ENCODE data around the gene CXCR5. TPM values are rescaled to one million over a fixed set of nuclear protein-coding genes. Genes with fewer than 3 reads are reported as not detected.

CXCR5 gene
- total and polyA plus RNA-seq, 10 donors = 25.0 to 66.6 (median 34.3) TPM

- Histone ChIP-seq H3K27ac (peak overlapping the region in 1 of 8 donors; percentile 89), H3K4me3 (no peak overlapping the region), H3K9me3 (no peaks in the 10 kb centered on the region), H3K27me3 (replicated peaks in 1 of 7) (no peaks in the 10 kb centered on the region), H3K4me1 (peaks cover 24 to 61% (median 33%) of the 10 kb centered on the region in 6 donors), H3K36me3 (peaks cover 0 to 92% (median 66%) of the 10 kb centered on the region in 6 donors)
- intact Hi-C loops (cut with DNase I; ENCODE audit: low total_unique reads) = no loop called here
- no peak for TF ChIP-seq CTCF (IDR thresholded peaks at IDR 0.05 in 8 of 11, conservative IDR thresholded peaks at IDR 0.05 in 3 of 11)
- no peak for TF ChIP-seq POLR2A (IDR thresholded peaks at IDR 0.05)
- TF ChIP-seq POLR2AphosphoS5 (IDR thresholded peaks at IDR 0.05) = peak in 1 of 3 donors; percentile 71
- DNase-seq = no peak
- WGBS, 5 donors = 87 to 92% (median 90%) methylated on average over 17 to 21 of the region's 21 CpGs
Measured at GRCh38 chr11:118899706-118900360, 16.1 kb downstream of the CXCR5 start.

GRCh38 chr11:118900535-118901384 lies 17.1 kb downstream of the CXCR5 start:
- WGBS, 5 donors = 88 to 96% (median 93%) methylated on average over 20 to 29 of the region's 29 CpGs
- H3K9me3 ChIP-seq = no peaks in the 10 kb centered on the region
- no peaks in the 10 kb centered on the region for H3K27me3 ChIP-seq (replicated peaks in 1 of 7)
- peak; percentile 74 for DNase-seq
- H3K27ac ChIP-seq = peak overlapping the region in 1 of 8 donors; percentile 89
- peaks cover 16 to 53% (median 23%) of the 10 kb centered on the region in 6 donors for H3K4me1 ChIP-seq
- H3K36me3 ChIP-seq = peaks cover 0 to 95% (median 71%) of the 10 kb centered on the region in 6 donors
- TF ChIP-seq POLR2A (IDR thresholded peaks at IDR 0.05) (no peak), CTCF (IDR thresholded peaks at IDR 0.05 in 8 of 11, conservative IDR thresholded peaks at IDR 0.05 in 3 of 11) (no peak), POLR2AphosphoS5 (IDR thresholded peaks at IDR 0.05) (peak in 2 of 3 donors; percentile 7 to 62)
- intact Hi-C loops (cut with DNase I; ENCODE audit: low total_unique reads) = no loop called here
- no peak overlapping the region for H3K4me3 ChIP-seq

- Histone ChIP-seq H3K4me3 (no peak overlapping the region), H3K27ac (no peak overlapping the region), H3K27me3 (replicated peaks in 1 of 7) (no peaks in the 10 kb centered on the region), H3K4me1 (peaks cover 6 to 53% (median 17%) of the 10 kb centered on the region in 6 donors), H3K36me3 (peaks cover 0 to 100% (median 77%) of the 10 kb centered on the region in 6 donors), H3K9me3 (no peaks in the 10 kb centered on the region)
- intact Hi-C loops (cut with DNase I; ENCODE audit: low total_unique reads) = no loop called here
- WGBS, 5 donors = 85 to 93% (median 89%) methylated on average over 18 to 31 of the region's 31 CpGs
- TF ChIP-seq POLR2A (IDR thresholded peaks at IDR 0.05) (no peak), POLR2AphosphoS5 (IDR thresholded peaks at IDR 0.05) (peak in 2 of 3 donors; percentile 33 to 68), CTCF (IDR thresholded peaks at IDR 0.05 in 8 of 11, conservative IDR thresholded peaks at IDR 0.05 in 3 of 11) (no peak)
- DNase-seq = peak; percentile 72
Measured at GRCh38 chr11:118901494-118902335, 18.0 kb downstream of the CXCR5 start.

Measured in spleen (tissue), 11 donors.